Measurements from ENCODE around the gene LCN10. TPM values are rescaled to one million over a fixed set of nuclear protein-coding genes. Genes with fewer than 3 reads are reported as not detected.

Gene LCN10
- total and polyA plus RNA-seq, 2 of the 13 experiments (the other 11 are each of a cell fraction or from before 2014, with no cell fraction given) = 0.53 to 0.61 TPM

- TF ChIP-seq KLF11 (CRISPR knock-in tag; IDR thresholded peaks at IDR 0.05) (no peak), PCBP1 (IDR thresholded peaks at IDR 0.05; ENCODE audit: borderline replicate concordance, low read depth, low read length) (no peak), TAF15 (IDR thresholded peaks at IDR 0.05; ENCODE audit: low read depth, low read length, poor library complexity, severe bottlenecking) (peak; percentile 34), ZNF556 (CRISPR knock-in tag; IDR thresholded peaks at IDR 0.05; ENCODE audit: borderline replicate concordance) (no peak), ZXDC (CRISPR knock-in tag; IDR thresholded peaks at IDR 0.05) (no peak), CEBPG (CRISPR knock-in tag; IDR thresholded peaks at IDR 0.05) (no peak), CSRNP1 (CRISPR knock-in tag; IDR thresholded peaks at IDR 0.05) (no peak), AGO2 (optimal IDR thresholded peaks at IDR 0.05; ENCODE audit: low read depth, low read length) (peak; percentile 92), ZC3H13 (CRISPR knock-in tag; IDR thresholded peaks at IDR 0.05) (0 out of 2 replicates have a peak, but pooled peaks have one; percentile 26), ZBTB34 (CRISPR knock-in tag; IDR thresholded peaks at IDR 0.05) (no peak), ZSCAN31 (CRISPR knock-in tag; IDR thresholded peaks at IDR 0.05; ENCODE audit: low read depth) (no peak), ZNF335 (CRISPR knock-in tag; IDR thresholded peaks at IDR 0.05) (no peak), POLR2G (IDR thresholded peaks at IDR 0.05; ENCODE audit: low read depth, low read length) (peak; percentile 55; the same call in 1 of the 2 replicates), ZNF761 (CRISPR knock-in tag; conservative IDR thresholded peaks at IDR 0.05) (no peak), RBFOX2 (IDR thresholded peaks at IDR 0.05; ENCODE audit: low read depth, low read length) (peak; percentile 70), CREBL2 (CRISPR knock-in tag; IDR thresholded peaks at IDR 0.05; ENCODE audit: borderline replicate concordance) (no peak), LCORL (IDR thresholded peaks at IDR 0.05) (no peak), LCORL (CRISPR knock-in tag; IDR thresholded peaks at IDR 0.05) (no peak), AGO1 (IDR thresholded peaks at IDR 0.05; ENCODE audit: low read depth, low read length, poor library complexity, severe bottlenecking) (peak; percentile 77)
Observed at GRCh38 chr9:136721339-136722092, 21.2 kb downstream of the LCN10 start (continued).
